Urothelium cell line (cell line): ENCODE data around the gene CACNA1F.

Source experiments
- DNase-seq: peaks from one replicate; pipeline ENCODE4 v3.0.0; 2011; ENCODE audit warnings: low spot score, mixed read lengths
- FAIRE-seq: peaks from 2 replicates; lab custom pipeline; 2011; peaks lifted over from hg19 to GRCh38; lab: Jason Lieb, UNC

CACNA1F gene

DNA sequence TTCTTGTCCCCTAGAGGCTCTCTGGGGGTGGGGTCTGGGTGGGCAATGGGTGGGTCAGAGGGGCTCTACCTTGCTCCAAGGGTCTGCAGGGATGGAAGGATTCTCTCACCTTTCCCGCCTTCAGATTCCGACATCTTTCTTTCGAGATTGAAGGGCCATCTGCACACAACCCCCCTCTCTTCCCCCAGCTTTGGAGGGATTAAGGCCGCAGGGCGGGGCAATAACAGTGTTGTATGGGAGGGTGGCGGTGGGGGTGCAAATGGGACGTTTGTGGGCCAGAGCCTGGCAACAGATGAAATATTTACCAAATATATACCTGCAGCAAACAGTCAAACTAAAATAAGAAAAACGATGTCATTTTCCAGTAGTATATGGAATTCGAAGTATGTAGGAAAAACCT lies at the start of gene CACNA1F:
Gene CACNA1F (minus strand): TSS at position 165 of the 400 bp plus-strand sequence. CDS start 31 bp downstream, at position 134.
- no peak for FAIRE-seq

DNA sequence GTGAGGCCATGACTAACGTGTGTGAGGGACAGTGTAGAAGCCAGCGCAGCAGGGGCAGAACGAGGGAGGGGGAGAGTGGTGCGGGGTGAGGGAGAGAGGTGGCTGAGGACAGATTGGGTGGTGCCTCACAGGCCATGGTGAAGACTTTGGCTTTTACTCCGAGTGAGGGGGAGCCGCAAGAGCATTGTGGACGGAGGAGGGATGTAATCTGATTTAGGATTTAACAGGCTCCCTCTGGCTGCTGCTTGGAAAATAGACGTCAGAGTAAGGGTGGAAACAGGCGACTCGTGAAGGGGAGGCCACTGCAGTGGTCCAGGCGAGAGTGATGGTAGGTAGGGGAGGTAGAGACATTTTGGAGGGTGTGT lies 49.5 kb upstream of the CACNA1F start:
- FAIRE-seq = no peak
- DNase-seq = peak; percentile 39

More for the DNA sequence above, at the start of gene CACNA1F:
- no peak for DNase-seq

DNA sequence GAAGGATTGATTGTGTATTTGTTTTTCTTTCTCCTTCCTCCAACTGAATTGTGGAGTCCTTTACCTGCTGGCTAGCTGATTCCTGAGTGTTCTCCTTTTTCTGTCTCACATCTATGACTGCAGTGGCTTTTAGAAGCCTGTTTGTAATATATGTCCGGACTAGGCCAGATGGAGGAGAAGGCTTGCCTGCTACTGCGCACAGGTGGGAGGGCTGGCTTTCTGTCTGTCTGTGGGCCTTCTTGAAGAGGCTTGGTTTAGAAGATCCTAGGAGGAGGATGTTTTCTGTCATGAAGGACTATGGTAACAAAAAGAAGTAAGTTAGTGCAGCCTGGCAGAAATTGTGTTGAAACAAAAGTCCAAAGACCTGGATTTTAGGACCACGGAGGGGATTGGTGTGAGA lies 44.9 kb upstream of the CACNA1F start:
- FAIRE-seq (no peak), DNase-seq (no peak)

- FAIRE-seq = no peak
- no peak for DNase-seq
Measured at GRCh38 chrX:49277535-49277830, 44.3 kb upstream of the CACNA1F start.

- FAIRE-seq = no peak
- no peak for DNase-seq
Measured at GRCh38 chrX:49276671-49277534, 43.8 kb upstream of the CACNA1F start.

DNA sequence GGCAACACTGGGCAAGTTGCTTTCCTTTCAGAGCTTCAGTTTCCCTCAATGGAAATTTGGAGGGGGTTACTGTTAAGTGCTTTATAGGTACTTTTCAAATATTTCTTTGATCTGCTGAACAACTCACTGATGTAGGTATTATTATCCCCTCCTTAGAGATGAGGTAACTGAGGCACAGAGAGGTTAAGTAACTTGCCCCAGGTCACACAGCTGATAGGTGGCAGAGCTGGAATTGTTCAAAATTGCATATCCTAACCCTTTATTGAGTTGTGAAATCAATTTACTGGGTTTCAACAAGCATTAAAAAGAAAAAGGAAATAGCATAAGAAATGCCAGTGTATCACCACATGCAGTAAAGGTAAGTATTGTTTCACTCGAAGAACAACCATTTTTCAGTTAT lies 43.1 kb upstream of the CACNA1F start:
- DNase-seq = no peak
- FAIRE-seq = no peak

- no peak for DNase-seq
- no peak for FAIRE-seq
Measured at GRCh38 chrX:49273181-49273727, 40.1 kb upstream of the CACNA1F start.

DNA sequence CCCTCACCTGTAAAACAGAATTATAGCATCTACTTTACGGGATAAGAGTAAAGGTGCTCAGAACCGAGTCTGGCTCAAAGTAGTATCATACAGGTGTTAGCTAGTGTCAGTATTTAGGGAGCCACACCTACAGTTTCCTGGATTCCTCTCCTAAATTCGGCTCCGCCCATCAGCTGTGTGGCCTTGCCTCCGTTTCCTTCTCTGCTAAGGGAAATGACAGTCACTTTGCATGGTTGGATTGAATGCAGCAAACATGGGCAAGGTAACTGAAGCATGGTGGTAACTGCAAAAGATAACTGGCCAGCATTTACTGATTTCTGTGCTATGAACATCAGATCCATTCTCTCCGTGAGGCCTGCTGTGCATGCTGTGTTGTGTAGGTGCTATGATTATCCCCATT lies 39.3 kb upstream of the CACNA1F start:
- DNase-seq (no peak), FAIRE-seq (no peak)

DNA sequence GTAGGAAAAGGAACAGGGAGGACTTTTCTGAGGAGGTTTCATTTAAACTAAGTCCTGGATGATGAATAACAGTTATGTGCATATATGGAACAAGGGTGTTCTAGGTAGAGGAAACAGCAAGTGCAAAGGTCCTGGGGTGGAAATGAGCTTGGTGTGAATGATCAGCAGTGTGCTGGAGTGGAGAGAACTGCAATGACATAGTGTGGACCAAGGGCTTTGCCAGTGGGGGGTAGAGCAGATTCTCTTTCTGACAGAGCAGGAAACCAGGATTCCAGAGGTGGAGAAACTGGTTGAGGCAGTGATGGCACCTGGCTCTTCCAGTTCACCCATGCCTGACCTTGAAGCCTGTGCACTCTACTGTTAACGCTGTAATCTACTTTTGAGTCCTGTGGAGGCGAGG lies 38.2 kb upstream of the CACNA1F start:
- DNase-seq (no peak), FAIRE-seq (no peak)

GRCh38 chrX:49270249-49270921 lies 37.2 kb upstream of the CACNA1F start:
- FAIRE-seq = no peak
- DNase-seq = no peak

DNA sequence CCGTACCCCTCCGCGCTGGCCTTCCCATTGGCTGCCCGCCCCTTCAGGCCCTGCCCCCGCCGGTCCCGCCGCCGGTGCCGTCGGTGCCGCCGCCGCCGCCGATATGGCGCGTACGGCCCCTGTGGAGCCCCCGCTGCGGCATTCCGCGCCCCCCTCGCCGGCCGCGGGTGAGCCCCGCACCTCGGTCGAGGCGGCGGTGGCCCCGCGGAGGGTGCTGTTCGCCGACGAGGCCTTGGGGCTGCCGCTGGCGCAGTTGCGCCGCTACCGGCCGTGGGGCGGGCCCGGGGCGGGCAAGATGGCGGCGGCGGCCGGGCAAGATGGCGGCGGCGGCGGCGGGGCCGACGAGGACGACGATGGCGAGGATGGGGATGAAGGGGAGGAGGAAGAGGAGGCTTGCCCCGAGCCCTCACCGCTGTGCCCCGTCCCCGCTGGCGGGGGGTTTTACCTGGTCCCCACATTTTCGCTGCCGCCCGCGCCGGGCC lies 36.7 kb upstream of the CACNA1F start, which contains the start of gene PPP1R3F:
Gene PPP1R3F (plus strand): TSS at position 27 of the 482 bp plus-strand sequence. CDS start 77 bp downstream, at position 104.
- no peak for FAIRE-seq
- no peak for DNase-seq

DNA sequence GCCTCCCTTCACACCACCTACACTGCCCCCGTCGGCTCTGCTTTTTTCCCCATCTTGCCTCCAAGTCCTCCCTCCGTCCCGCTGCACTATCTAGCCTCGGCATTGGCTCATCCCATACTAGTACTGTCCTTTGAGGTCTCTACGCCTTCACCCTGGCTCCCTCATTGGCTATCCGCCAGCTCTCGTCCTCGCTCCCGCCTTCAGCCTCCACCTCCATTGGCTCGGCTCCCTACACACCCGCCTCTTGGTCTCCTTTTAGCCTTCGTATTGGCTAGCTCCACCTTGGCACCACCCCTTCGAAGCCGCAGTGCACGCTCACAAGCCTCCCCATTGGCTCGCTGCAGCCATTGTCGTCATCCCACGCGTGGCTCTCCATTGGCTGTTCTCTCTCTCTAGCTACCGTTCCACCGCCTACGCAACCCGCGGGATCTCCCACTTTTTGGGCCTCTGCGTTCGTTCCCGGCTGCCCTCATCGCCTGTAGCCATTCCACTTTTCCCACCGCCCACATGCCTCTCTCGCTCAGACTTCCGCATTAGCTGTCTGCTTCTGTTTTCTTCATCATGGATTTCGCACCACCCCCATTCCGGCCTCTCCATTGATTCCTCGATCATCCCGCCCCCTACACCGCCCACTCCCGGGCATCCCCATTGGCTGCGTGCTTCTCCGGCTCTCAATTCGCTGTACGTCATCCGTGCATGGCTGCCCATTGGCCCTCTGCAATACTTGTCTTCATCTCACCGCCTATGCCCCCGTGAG lies 36.0 kb upstream of the CACNA1F start:
- FAIRE-seq (peak; percentile 85), DNase-seq (peak; percentile 96)

GRCh38 chrX:49268702-49269009 lies 35.5 kb upstream of the CACNA1F start:
- no peak for DNase-seq
- FAIRE-seq = no peak

- DNase-seq (no peak), FAIRE-seq (no peak)
Measured at GRCh38 chrX:49266523-49267445, 33.6 kb upstream of the CACNA1F start.

DNA sequence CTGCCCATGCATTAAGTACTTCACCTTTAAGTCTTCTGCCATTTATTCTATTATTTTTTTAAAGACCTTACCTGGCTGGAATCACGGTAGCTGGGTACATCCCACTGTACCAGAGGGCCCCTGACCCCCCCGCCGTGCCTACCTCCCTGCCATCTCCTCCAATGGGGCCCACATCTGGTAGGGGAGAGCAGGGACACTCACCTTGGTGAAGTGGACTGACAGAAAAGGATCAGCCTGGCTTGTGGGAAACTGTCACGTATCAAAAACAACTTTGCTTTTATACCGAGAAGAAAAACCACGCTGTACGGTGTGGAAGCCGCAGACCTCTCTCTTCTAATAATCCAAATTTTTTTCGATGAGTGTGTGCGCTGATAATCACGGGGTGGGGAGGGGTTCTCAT lies 31.3 kb upstream of the CACNA1F start, which contains the start of gene FOXP3:
Gene FOXP3 (minus strand): TSS at position 251 of the 400 bp plus-strand sequence. CDS start 6,205 bp downstream, outside the sequence.
- DNase-seq (no peak), FAIRE-seq (no peak)

DNA sequence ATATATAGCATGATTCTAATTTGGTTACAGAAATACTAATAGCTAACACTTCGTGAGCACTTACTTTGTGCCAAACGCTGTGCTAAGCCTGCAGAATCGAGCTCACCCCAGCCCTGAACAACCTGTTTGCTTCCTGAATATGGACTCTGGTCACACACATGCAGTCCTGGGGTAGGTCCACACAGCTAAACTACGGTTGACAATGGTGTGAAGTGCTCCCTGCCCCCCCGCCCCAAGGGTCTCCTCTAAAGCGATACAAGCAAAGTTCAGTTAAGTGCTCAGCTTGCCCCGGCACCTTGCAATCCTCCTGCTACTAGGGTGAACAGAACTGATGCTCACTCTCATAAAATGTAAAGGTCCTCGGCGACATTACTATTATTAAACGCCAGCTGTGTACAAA lies 30.5 kb upstream of the CACNA1F start:
- FAIRE-seq (no peak), DNase-seq (no peak)

DNA sequence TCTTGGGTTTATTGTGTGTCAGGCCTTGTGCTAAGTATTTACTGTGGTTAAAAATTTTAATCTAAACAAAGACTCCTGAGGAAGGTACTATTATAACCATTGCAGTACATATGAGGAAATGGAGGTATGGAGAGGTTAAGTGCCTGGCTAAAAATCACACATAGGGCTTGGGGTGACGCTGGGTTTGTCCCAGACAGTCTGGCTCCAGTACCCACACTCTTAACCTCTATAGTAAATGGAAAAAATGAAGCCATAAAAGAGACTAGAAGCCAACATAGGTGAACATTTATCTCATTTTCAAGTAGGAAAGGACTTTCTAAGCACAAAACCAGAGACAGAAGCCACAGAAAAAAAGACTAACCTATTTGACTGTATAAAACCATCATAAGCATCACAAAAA lies 29.5 kb upstream of the CACNA1F start:
- no peak for FAIRE-seq
- DNase-seq = no peak

- FAIRE-seq (no peak), DNase-seq (no peak)
Measured at GRCh38 chrX:49260221-49260985, 27.3 kb upstream of the CACNA1F start.

DNA sequence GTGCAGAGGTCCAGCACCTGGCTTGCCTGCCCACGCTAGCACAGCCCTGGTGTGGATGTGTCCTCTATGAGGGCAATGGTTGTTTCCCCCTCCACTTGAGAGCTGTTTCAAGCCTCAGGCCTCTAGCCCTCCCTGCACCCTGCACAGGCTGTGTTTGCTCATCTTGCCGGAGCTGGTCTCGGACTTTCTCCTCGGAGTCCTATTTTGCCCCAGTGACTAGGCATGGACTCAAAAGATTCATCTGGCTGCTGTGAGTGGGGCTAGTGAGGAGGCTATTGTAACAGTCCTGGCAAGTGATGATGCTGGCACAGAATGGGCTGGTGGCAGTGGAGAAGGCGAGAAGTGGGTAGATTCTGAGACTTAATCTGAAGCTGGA lies 25.6 kb upstream of the CACNA1F start:
- DNase-seq (no peak), FAIRE-seq (no peak)
